Retinal pigment epithelial cell (primary cell): ENCODE measurements around the gene MED12L.
A peak's percentile ranks its signal among the peaks of the same experiment; 100 is the strongest.

Source experiments
- DNase-seq: peaks from one replicate; pipeline ENCODE4 v3.0.0-alpha.2; 2010; ENCODE audit warnings: low read depth
- H3K4me3 ChIP-seq: 2 replicates; pipeline ENCODE4 v1.5.1; 2011; ENCODE audit warnings: mild to moderate bottlenecking, low read length, control low read depth, moderate library complexity
- TF ChIP-seq, protein P1 (sequence below): conservative IDR thresholded peaks from 2 replicates; pipeline ENCODE4 v1.5.1; 2011; ENCODE audit warnings: low read depth, low read length, control low read depth, inconsistent platforms

MED12L gene

GRCh38 chr3:151210676-151211381, 125.4 kb downstream of the MED12L start:
- H3K4me3 ChIP-seq: no peak overlapping the region
- DNase-seq: no peak
- TF ChIP-seq, protein P1, sequence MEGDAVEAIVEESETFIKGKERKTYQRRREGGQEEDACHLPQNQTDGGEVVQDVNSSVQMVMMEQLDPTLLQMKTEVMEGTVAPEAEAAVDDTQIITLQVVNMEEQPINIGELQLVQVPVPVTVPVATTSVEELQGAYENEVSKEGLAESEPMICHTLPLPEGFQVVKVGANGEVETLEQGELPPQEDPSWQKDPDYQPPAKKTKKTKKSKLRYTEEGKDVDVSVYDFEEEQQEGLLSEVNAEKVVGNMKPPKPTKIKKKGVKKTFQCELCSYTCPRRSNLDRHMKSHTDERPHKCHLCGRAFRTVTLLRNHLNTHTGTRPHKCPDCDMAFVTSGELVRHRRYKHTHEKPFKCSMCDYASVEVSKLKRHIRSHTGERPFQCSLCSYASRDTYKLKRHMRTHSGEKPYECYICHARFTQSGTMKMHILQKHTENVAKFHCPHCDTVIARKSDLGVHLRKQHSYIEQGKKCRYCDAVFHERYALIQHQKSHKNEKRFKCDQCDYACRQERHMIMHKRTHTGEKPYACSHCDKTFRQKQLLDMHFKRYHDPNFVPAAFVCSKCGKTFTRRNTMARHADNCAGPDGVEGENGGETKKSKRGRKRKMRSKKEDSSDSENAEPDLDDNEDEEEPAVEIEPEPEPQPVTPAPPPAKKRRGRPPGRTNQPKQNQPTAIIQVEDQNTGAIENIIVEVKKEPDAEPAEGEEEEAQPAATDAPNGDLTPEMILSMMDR: peak; percentile 14

GRCh38 chr3:151213151-151213550, 127.7 kb downstream of the MED12L start:
- TF ChIP-seq, protein P1: no peak
- DNase-seq: no peak
- H3K4me3 ChIP-seq: no peak overlapping the region

DNA sequence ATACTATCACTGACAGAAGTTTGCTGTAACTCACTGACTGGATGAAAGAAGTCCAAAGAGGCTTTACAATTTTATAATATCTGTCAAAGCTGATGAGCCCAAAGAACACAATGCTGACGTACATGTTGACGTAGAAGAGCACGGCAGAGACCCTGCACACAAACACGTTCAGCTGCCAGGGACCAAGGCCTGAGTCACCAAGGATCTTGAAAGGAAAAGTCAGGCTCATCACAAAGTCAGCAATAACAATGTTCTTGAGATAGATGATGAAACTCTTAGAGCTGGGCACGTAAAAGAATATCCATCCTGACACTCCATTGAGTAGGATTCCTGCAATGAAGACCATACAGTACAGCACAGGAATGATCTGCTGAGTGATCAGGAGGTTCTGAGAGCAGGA, 128.4 kb downstream of the MED12L start:
- TF ChIP-seq, protein P1: no peak
- DNase-seq: no peak
- H3K4me3 ChIP-seq: no peak overlapping the region

- no peak for DNase-seq
- TF ChIP-seq, protein P1: no peak
- no peak overlapping the region for H3K4me3 ChIP-seq
Measured at GRCh38 chr3:151214459-151214858, 129.0 kb downstream of the MED12L start.

- DNase-seq: no peak
- TF ChIP-seq, protein P1: no peak
- H3K4me3 ChIP-seq: no peak overlapping the region
Measured at GRCh38 chr3:151216641-151217607, 131.5 kb downstream of the MED12L start.

DNA sequence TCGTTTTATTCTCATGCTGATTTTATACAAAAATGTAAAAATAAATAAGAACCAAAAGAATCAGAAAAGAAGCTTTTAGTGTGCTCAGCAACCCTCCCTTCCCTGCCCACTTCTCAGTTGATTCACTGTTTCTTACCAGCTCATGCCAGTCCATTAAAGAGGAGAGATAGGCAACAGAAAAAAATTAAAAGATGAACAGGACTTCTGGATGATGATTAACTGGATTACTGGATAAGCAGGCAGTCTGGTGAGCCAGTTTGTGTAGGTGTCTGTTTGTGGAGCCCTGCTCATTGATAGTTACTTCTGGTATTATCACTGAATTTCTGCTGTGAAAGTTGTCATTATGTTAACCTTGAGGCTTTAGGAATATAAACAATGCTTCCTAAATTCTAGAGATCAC, 132.7 kb downstream of the MED12L start:
- TF ChIP-seq, protein P1: no peak
- no peak overlapping the region for H3K4me3 ChIP-seq
- no peak for DNase-seq
